HG03108 (cell line): ENCODE data around the gene TTC5.
"Not testable (repeated sequence)": the region's sequence is repeated elsewhere in the genome, so short reads cannot be mapped to it uniquely, and the experiment has no call there.

Experiments used
- ATAC-seq: cut with Tn5 transposase; IDR thresholded peaks from one replicate; pipeline ENCODE4 v1.9.1; 2021; ENCODE audit warnings: moderate library complexity; ENCODE audit not compliant: unreplicated experiment

TTC5 gene

DNA sequence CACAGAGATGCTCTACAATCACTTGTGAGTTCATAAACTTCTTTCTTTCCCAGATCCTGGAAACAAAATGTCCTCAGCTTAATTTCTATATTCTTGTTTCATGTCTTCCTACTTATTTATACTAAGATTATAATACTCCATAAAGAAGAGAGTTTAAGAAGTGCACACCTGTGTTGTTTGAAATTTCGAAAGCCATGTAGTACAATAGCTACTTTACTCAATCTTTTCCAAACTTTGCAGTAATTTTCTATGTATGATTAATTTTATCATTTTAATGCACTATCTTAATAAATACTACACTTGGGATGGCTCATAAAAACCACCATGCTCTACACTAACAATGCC is 300 bp upstream of the TTC5 start:
- ATAC-seq = no peak

- ATAC-seq = no peak
Measured at GRCh38 chr14:20302042-20302755, 3.6 kb downstream of the TTC5 start.

- peak; percentile 76 for ATAC-seq
Measured at GRCh38 chr14:20295067-20295466, 10.7 kb downstream of the TTC5 start.

DNA sequence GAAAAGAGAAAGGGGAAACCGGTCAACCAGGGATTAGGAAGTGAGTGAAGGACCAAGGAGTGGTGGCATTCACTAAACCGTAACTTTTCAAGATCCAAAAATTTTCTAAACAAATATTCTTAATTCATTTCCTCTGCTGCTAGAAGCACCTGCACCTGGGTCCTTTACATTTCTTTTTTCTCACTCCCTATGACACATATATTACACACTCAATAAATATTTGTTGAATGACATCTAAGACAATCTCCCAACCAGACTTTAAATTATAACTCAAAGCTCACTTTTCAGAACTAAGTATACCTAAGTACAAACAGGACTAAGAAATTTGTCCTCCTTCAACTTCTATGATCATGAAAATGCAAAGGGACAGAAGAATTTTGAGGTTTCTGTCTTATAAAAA is 11.1 kb downstream of the TTC5 start:
- no peak for ATAC-seq

GRCh38 chr14:20281998-20282397 is 23.8 kb downstream of the TTC5 start:
- not testable (repeated sequence) for ATAC-seq

GRCh38 chr14:20280265-20280664 is 25.5 kb downstream of the TTC5 start:
- ATAC-seq = not testable (repeated sequence)

DNA sequence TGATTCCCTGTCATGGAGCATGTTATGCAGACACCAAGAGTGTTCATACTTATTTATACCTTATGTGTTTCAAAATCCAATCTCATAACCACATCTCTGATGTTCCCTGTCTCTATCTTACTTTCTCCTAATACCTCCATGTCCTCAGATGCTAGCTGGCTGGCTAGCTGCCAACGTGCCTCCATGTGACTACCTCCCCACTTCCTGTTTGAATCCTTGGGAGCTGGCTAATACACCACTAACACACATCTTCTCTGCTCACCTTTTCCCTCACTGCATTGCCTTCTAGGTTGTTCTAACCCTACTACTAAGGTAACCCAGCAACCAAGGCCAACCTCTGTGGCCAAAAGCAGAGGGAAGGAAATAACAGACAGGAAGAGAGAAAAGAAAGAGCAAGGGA is 27.3 kb downstream of the TTC5 start:
- ATAC-seq = no peak

DNA sequence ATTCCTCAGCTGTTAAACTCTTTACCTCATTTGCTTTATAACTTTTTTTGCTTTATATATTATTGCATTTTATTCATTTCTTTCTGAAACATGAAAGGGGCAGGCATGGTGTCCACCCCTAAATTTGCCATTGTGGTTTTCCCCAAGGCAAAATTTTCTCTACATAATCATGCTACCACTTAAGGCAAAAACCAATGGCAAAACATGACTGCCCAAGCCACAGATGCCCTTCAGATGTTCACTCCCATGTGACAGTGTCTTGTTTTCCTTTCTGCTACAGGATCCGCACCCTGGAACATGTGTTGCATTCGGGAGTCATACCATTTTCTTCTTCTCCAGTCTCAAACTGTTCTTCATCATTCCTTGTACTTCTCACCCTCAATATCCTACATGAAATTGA is 28.3 kb downstream of the TTC5 start:
- ATAC-seq = no peak

GRCh38 chr14:20274062-20274461 is 31.7 kb downstream of the TTC5 start:
- ATAC-seq = no peak

DNA sequence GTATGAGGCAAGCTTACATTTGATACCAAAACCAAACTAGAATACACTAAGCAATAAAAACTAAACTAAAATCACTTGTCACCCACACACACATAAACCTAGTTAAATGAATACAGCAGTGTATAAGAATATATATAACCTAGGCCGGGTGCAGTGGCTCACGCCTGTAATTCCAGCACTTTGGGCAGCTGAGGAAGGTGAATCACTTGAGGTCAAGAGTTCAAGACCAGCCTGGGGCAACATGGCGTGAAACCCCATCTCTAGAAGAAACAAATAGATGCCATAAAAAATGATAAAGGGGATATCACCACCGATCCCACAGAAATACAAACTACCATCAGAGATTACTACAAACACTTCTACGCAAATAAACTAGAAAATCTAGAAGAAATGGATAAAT is 41.4 kb downstream of the TTC5 start:
- ATAC-seq = not testable (repeated sequence)

- ATAC-seq = no peak
Measured at GRCh38 chr14:20262642-20263128, 43.1 kb downstream of the TTC5 start.

DNA sequence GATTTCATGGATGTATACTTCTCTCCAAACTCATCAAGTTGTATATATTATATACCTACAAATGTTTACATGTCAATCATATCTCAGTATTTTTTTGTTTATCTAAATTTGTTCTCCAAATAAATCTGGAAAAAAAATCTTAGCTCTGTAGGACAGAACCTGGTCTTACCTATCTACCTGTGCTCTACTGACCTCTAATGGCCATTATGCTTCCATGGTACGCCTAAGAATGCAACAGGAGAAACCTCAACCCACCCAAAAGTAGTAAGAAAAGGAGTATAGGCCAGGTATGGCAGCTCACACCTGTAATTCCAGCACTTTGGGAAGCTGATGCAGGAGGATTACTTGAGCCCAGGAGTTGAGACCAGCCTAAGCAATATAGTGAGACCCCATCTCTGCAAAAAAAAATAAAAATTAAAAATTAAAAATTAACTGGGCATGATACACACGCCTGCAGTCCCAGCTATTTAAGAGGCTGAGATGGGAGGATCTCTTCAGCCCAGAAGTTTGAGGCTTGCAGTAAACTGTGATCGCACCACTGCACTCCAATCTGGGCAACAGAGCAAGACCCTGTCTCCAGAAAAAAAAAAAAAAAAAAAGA is 58.0 kb downstream of the TTC5 start:
- no peak for ATAC-seq
